ENCODE measurements around the gene PCSK6. TPM values are rescaled to one million over a fixed set of nuclear protein-coding genes. Genes with fewer than 3 reads are reported as not detected.
"Not testable (repeated sequence)": the region's sequence is repeated elsewhere in the genome, so short reads cannot be mapped to it uniquely, and the experiment has no call there.

The PCSK6 gene
- total RNA-seq, 2 experiments from 2014 or later: 0.46 to 0.74 TPM

GRCh38 chr15:101427606-101428487 is 61.7 kb downstream of the PCSK6 start:
- Mint-ChIP-seq H3K27ac (no peak overlapping the region), H3K27me3 (peaks cover 6% of the 10 kb centered on the region), H3K36me3 (ENCODE audit: low read depth) (no peaks in the 10 kb centered on the region), H3K9me3 (no peaks in the 10 kb centered on the region), H3K4me1 (no peaks in the 10 kb centered on the region), H3K4me3 (no peak overlapping the region)
- CTCF ChIA-PET: no interaction called here
- POLR2A ChIA-PET: no interaction called here
- DNase-seq: no peak

- CTCF ChIA-PET: no interaction called here
- peaks cover 4% of the 10 kb centered on the region for H3K27me3 Mint-ChIP-seq
- no peaks in the 10 kb centered on the region for H3K9me3 Mint-ChIP-seq
- H3K36me3 Mint-ChIP-seq (ENCODE audit: low read depth): no peaks in the 10 kb centered on the region
- H3K4me1 Mint-ChIP-seq: no peaks in the 10 kb centered on the region
- no peak for DNase-seq
- H3K27ac Mint-ChIP-seq: no peak overlapping the region
- POLR2A ChIA-PET: no interaction called here
- no peak overlapping the region for H3K4me3 Mint-ChIP-seq
These were observed 62.7 kb downstream of the PCSK6 start for GRCh38 chr15:101426761-101427333.

GRCh38 chr15:101425787-101426365 is 63.6 kb downstream of the PCSK6 start:
- Mint-ChIP-seq H3K27me3 (peaks cover 4% of the 10 kb centered on the region), H3K36me3 (ENCODE audit: low read depth) (no peaks in the 10 kb centered on the region)

DNA sequence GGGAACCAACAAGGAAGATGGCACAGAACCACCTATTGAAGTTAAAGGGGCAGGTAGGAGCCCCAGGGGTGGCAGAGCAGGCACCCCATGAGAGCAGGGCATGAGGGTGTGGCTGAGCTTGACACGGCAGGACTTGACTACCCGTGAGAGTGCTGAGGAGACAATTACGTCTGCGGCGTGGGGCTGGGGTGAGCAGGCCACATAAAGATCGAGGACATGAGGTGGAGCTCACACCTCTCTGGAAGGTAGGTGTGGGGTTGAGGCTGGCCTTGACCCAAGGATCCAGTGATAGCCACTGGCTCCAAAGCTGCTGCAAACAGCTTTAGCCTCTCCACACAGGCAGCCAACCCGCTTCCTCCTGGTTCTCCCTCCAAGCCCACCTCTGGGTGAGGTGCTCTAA is 64.5 kb downstream of the PCSK6 start:
- DNase-seq: no peak
- Mint-ChIP-seq H3K9me3 (no peaks in the 10 kb centered on the region), H3K27me3 (peaks cover 4% of the 10 kb centered on the region), H3K27ac (no peak overlapping the region), H3K4me3 (no peak overlapping the region), H3K4me1 (no peaks in the 10 kb centered on the region), H3K36me3 (ENCODE audit: low read depth) (no peaks in the 10 kb centered on the region)
- ChIA-PET POLR2A (no interaction called here), CTCF (interaction anchor here (0.6 kb wide), 1 partner anchor 33 kb away, joined by 3 read pairs; no protein-coding TSS in a partner anchor)

More at GRCh38 chr15:101425787-101426365, 63.6 kb downstream of the PCSK6 start:
- POLR2A ChIA-PET: no interaction called here
- no peak overlapping the region for H3K4me3 Mint-ChIP-seq
- CTCF ChIA-PET: interaction anchor here (0.6 kb wide), 1 partner anchor 34 kb away, joined by 3 read pairs; no protein-coding TSS in a partner anchor
- H3K4me1 Mint-ChIP-seq: no peaks in the 10 kb centered on the region
- no peak for DNase-seq
- H3K9me3 Mint-ChIP-seq: no peaks in the 10 kb centered on the region
- H3K27ac Mint-ChIP-seq: no peak overlapping the region

DNA sequence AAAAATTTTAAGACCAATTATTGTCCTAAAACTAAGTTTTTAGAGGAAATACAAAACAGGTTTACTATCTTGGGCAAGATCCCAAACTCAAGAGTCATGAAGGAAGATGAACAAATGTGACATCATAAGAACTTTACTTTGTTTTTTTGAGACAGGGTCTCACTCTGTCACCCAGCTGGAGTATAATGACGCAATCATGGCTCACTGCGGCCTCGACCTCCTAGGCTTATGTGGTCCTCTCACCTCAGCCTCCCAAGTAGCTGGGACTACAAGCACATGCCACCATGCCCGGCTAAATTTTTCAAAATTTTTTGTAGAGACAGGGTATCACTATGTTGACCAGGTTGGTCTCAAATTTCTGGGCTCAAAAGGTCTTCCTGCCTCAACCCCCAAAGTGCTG is 69.3 kb downstream of the PCSK6 start:
- Mint-ChIP-seq H3K4me1 (no peaks in the 10 kb centered on the region), H3K4me3 (no peak overlapping the region), H3K36me3 (ENCODE audit: low read depth) (no peaks in the 10 kb centered on the region), H3K27ac (no peak overlapping the region), H3K9me3 (no peaks in the 10 kb centered on the region), H3K27me3 (peaks cover 16% of the 10 kb centered on the region)
- no peak for DNase-seq
- CTCF ChIA-PET: interaction anchor here (0.6 kb wide), 1 partner anchor 430 kb away, joined by 3 read pairs; no protein-coding TSS in a partner anchor
- POLR2A ChIA-PET: no interaction called here

DNA sequence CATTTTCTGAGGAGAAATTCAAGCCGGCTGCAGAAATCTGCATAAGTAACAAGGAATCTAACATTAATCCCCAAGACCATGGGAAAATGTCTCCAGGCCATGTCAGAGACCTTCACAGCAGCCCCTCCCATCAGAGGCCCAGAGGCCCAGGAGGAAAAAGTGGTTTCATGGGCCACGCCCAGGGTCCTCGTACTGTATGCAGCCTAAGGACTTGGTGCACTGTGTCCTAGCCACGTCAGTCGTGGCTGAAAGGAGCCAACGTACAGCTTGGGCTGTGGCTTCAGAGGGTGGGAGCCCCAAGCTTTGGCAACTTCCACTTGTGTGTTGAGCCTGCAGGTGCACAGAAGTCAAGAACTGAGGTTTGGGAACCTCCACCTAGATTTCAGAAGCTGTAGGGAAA is 73.0 kb downstream of the PCSK6 start:
- H3K4me1 Mint-ChIP-seq; H3K9me3 Mint-ChIP-seq; H3K4me3 Mint-ChIP-seq; DNase-seq; H3K27ac Mint-ChIP-seq; H3K36me3 Mint-ChIP-seq (ENCODE audit: low read depth); POLR2A ChIA-PET; CTCF ChIA-PET: not testable (repeated sequence)
- peaks cover 15% of the 10 kb centered on the region for H3K27me3 Mint-ChIP-seq

- Mint-ChIP-seq H3K4me3 (no peak overlapping the region), H3K36me3 (ENCODE audit: low read depth) (no peaks in the 10 kb centered on the region), H3K9me3 (no peaks in the 10 kb centered on the region), H3K4me1 (no peaks in the 10 kb centered on the region), H3K27ac (no peak overlapping the region), H3K27me3 (peaks cover 15% of the 10 kb centered on the region)
- DNase-seq: no peak
- POLR2A ChIA-PET: no interaction called here
- CTCF ChIA-PET: no interaction called here
These were observed 76.3 kb downstream of the PCSK6 start for GRCh38 chr15:101413239-101413638.

- Mint-ChIP-seq H3K4me1 (no peaks in the 10 kb centered on the region), H3K36me3 (ENCODE audit: low read depth) (no peaks in the 10 kb centered on the region), H3K27ac (no peak overlapping the region), H3K27me3 (peaks cover 8% of the 10 kb centered on the region), H3K9me3 (no peaks in the 10 kb centered on the region), H3K4me3 (no peak overlapping the region)
- DNase-seq: no peak
- CTCF ChIA-PET: no interaction called here
- POLR2A ChIA-PET: no interaction called here
These were observed 77.9 kb downstream of the PCSK6 start for GRCh38 chr15:101411581-101411980.

GRCh38 chr15:101411085-101411484 is 78.4 kb downstream of the PCSK6 start:
- ChIA-PET POLR2A (no interaction called here), CTCF (no interaction called here)
- Mint-ChIP-seq H3K4me1 (no peaks in the 10 kb centered on the region), H3K4me3 (no peak overlapping the region), H3K27ac (no peak overlapping the region), H3K36me3 (ENCODE audit: low read depth) (no peaks in the 10 kb centered on the region), H3K9me3 (no peaks in the 10 kb centered on the region), H3K27me3 (peaks cover 6% of the 10 kb centered on the region)
- DNase-seq: no peak

GRCh38 chr15:101410612-101411011 is 78.9 kb downstream of the PCSK6 start:
- CTCF ChIA-PET: no interaction called here
- Mint-ChIP-seq H3K9me3 (no peaks in the 10 kb centered on the region), H3K4me1 (no peaks in the 10 kb centered on the region), H3K4me3 (no peak overlapping the region), H3K27me3 (peaks cover 3% of the 10 kb centered on the region), H3K36me3 (ENCODE audit: low read depth) (no peaks in the 10 kb centered on the region), H3K27ac (no peak overlapping the region)
- no peak for DNase-seq
- POLR2A ChIA-PET: no interaction called here

GRCh38 chr15:101409621-101410020 is 79.9 kb downstream of the PCSK6 start:
- Mint-ChIP-seq H3K27ac (no peak overlapping the region), H3K27me3 (peaks cover 3% of the 10 kb centered on the region), H3K4me1 (no peaks in the 10 kb centered on the region), H3K4me3 (no peak overlapping the region), H3K9me3 (no peaks in the 10 kb centered on the region), H3K36me3 (ENCODE audit: low read depth) (no peaks in the 10 kb centered on the region)
- ChIA-PET CTCF (no interaction called here), POLR2A (no interaction called here)
- DNase-seq: no peak

- POLR2A ChIA-PET: no interaction called here
- CTCF ChIA-PET: interaction anchor here (1.0 to 1.2 kb wide), 2 partner anchors 11 to 18 kb away, joined by 3 read pairs; no protein-coding TSS in a partner anchor
These were observed 81.3 kb downstream of the PCSK6 start for GRCh38 chr15:101407966-101408775.

GRCh38 chr15:101407439-101407838 is 82.1 kb downstream of the PCSK6 start:
- POLR2A ChIA-PET: no interaction called here
- Mint-ChIP-seq H3K27me3 (no peaks in the 10 kb centered on the region), H3K4me1 (no peaks in the 10 kb centered on the region), H3K4me3 (no peak overlapping the region), H3K36me3 (ENCODE audit: low read depth) (no peaks in the 10 kb centered on the region), H3K9me3 (no peaks in the 10 kb centered on the region), H3K27ac (no peak overlapping the region)
- no peak for DNase-seq
- CTCF ChIA-PET: interaction anchor here (1.2 kb wide), 1 partner anchor 12 kb away, joined by 3 read pairs; no protein-coding TSS in a partner anchor

More at GRCh38 chr15:101407966-101408775, 81.3 kb downstream of the PCSK6 start:
- no peaks in the 10 kb centered on the region for H3K27me3 Mint-ChIP-seq
- no peak for DNase-seq
- no peaks in the 10 kb centered on the region for H3K4me1 Mint-ChIP-seq
- H3K9me3 Mint-ChIP-seq: no peaks in the 10 kb centered on the region
- no peak overlapping the region for H3K27ac Mint-ChIP-seq
- H3K4me3 Mint-ChIP-seq: no peak overlapping the region
- no peaks in the 10 kb centered on the region for H3K36me3 Mint-ChIP-seq (ENCODE audit: low read depth)

Data from activated CD4-positive, alpha-beta T cell treated with anti-CD3 and anti-CD28 coated beads, Interleukin-2, amount 10 ng/mL, durations not matched to agents 7 days and 5 days (primary cell).